GM12872 (cell line): ENCODE measurements around the gene TIPARP.

Experiments used
- CTCF ChIP-seq: IDR thresholded peaks from 3 replicates; pipeline ENCODE4 v1.5.1; 2011; ENCODE audit warnings: low read depth, mild to moderate bottlenecking, low read length, moderate library complexity; ENCODE audit not compliant: insufficient read depth

Gene TIPARP

DNA sequence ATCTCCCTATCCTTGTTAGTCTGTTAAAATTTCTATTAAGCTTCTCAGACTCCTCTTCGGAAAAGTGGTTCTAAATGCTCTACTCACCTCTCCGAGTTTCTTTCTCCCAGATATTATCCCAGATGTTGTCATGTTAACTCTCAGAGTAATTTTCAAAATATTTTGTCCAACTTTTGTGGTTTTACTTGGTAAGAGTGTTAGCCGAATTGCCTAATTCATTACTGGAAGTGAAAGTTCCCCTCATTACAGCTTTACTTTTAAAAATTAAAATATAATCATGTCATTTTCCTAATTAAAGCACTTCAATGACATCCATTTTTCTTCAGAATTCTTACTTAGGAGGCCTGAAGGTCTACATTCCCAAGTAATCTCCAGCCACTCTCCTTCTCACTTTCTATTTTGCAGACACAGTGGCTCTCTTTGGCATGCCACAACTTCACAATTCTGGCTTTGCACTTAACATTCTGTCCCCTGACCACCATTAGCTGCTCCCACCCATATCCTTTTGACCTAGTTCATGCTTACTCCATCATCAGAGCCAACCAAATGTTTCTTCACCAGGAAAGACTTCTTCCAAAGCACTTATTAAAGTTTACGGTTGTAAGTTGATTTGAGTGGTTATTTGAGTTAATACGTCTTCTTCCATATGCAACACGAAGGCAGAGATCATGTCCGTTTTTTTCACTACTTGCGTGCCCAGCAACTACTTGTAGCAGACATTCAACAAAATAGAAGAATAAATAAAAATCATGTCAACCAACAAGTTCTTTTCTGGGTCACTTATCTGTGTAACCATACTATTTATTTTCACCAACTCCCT is 10.2 kb upstream of the TIPARP start:
- TF ChIP-seq CTCF, result no peak

DNA sequence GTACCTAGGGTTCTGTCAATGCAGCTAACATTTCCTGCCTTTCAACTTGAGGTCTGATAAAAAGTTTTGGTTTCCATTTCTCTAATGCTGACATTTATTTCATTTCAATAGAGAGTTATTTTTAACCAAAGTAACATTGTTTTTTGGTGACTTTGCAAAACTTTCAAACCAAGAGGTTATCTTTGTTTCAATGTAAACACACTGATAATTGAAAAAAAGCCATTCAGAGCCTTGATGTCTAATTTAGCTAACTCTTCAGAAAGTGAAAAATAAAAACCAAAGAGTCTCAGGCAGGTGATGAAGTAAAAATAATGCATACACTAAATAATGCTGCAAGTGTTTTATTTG is 9.6 kb upstream of the TIPARP start:
- no peak for TF ChIP-seq CTCF

DNA sequence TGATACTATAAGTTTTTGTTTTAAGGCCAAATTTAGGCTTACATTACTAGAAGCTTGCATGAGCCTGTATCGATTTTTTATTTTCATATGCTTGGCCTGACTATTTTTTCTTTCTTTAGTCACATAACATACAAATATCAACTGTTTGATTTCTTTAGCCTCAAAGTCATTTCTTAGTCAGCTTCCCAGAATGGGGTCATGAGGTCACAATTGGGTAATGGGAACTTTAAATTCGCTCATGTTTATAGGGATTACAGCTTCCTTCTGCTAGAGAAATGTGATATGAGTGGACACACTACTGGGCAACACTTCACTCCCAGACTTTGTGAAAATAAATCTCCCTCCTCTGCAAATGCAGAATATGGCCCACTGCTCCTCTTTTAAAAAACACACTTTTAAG is 9.1 kb upstream of the TIPARP start:
- TF ChIP-seq CTCF, result no peak

- no peak for TF ChIP-seq CTCF
Observed at GRCh38 chr3:156666073-156666472, 8.3 kb upstream of the TIPARP start.

DNA sequence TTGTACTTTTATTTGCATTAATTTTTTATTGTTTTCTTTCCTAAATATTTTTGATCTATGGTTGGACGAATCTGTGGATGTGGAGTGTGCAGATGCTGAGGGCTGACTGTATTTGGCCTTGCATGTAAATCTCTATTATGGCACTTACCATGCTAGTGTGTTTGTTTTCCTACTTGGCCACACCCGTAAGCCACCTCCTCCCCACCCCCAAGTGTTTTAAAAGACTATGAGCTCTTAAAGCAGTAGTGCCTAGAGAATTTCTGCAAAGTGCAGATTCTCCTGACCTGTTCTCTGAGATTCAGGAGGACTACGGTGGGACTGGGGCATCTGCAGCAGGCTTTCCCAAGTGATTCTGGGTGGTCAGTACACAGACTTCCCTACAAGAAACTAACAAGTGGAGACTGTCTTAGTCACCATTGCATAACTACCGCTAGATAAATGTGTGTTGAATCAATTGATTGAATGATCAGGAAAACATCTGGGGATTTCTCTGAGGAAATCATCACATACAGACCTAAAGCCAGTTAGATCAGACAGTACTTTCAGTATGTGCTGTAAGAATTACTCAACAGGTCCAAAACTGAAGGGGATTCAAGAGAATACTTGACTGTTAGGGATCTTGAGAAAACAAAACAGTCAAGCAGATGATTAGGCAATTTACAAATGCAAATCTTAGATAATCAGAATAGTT is 6.2 kb upstream of the TIPARP start:
- no peak for TF ChIP-seq CTCF

DNA sequence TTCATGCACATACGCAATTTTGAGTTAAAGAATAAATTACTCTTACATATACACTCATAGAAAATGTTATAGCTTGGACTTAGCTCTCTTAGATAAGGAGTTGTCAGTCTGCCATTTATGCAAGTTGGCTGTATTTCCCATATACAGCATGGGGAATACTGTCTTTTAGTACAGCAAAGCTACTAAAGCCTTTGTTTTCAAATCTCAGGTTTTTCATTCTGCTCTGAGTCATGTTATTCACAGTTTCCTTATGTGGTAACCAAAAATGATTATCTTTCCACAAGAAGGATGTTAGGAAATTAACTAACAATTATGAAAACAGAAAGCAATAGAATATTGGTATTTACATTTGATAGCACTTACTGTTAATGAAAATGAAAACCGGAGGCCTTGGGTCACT is 4.3 kb upstream of the TIPARP start:
- TF ChIP-seq CTCF, result no peak

DNA sequence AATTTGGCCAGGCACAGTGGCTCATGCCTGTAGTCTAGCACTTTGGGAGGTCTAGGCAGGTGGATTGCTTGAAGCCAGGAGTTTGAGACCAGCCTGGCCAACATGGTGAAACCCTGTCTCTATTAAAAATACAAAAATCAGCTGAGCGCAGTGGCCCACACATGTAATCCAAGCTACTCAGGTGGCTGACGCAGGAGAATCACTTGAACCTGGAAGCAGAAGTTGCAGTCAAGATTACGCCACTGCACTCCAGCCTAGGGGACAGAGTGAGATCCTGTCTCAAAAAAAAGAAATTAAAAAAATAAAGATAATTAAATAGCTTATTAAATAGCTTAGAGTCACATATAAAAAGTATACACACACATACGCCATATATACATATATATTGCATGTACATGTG is 3.7 kb upstream of the TIPARP start:
- TF ChIP-seq CTCF, result no peak
